HG03520 (cell line): Measurements from ENCODE around the gene ACTR1A.

ENCODE experiments used
- ATAC-seq: cut with Tn5 transposase; IDR thresholded peaks from one replicate; pipeline ENCODE4 v1.9.1; 2021; ENCODE audit warnings: mild to moderate bottlenecking, moderate library complexity; ENCODE audit not compliant: unreplicated experiment

ACTR1A gene

DNA sequence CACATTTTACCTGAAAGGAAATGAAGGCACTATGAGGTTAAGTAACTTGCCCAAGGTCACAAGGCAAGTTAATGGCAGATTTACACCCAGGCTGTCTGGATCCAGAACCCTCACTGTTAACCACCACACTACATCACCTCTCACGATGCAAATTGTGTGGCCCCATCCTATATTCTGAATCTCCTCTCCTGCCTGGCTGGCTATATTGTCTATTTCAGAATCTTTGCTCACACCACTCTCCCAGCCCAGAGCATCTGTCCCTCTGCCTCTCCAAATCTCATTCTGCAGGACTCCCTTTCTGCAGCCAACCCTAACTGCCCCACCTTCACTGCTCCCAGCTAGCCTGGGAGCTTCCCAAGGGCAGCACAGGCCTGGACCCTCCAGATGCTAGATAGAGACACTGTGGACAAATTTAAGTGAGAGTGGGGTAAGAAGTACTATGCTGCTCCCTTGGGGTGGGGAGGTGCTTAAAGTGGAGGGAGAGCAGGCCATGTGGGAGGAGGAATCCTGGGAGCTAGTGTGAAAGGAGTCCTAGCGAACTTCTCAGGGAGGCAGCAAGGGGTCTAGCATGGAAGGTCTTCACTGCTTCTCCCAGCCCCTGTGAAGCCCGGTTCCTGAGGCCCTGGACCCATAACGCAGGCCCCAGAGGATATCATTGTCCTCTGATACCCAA lies 70.9 kb downstream of the ACTR1A start:
- ATAC-seq, result no peak

DNA sequence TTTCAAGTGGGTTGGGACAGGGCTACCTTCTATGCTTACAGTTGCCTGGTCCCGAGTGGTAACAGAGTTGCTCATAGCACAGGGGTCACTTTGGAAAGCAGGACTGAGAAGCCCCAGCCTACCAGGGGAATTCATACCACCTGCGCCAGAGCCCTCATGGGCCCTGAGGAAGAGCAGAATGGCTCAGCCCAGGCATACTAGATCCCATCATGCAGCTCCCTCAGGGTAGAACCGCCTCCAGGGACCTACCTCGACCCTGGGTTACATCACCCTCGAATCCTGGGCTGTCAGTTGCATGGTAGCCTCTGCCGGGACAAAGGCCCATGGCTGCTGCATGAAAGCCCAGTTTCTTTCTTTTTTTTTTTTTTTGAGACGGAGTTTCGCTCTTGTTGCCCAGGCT lies 73.0 kb downstream of the ACTR1A start:
- no peak for ATAC-seq
